OCI-M2 (cell line): ENCODE measurements around the gene CLDN1.

Source experiments
- DNase-seq: peaks from one replicate; lab custom pipeline; 2025; ENCODE audit not compliant: unreplicated experiment; lab: John Stamatoyannopoulos, UW

The CLDN1 gene

GRCh38 chr3:190336516-190337189 lies 14.4 kb upstream of the CLDN1 start:
- DNase-seq, result no peak

GRCh38 chr3:190333961-190334360 lies 11.7 kb upstream of the CLDN1 start:
- DNase-seq, result no peak

- DNase-seq, result no peak
Observed at GRCh38 chr3:190330936-190331734, 8.9 kb upstream of the CLDN1 start.

GRCh38 chr3:190326930-190327329 lies 4.7 kb upstream of the CLDN1 start:
- DNase-seq, result no peak

GRCh38 chr3:190326361-190326760 lies 4.1 kb upstream of the CLDN1 start:
- DNase-seq, result no peak

- no peak for DNase-seq
Observed at GRCh38 chr3:190325923-190326322, 3.7 kb upstream of the CLDN1 start.

GRCh38 chr3:190323246-190323626 lies 990 bp upstream of the CLDN1 start:
- no peak for DNase-seq

GRCh38 chr3:190322604-190323245 lies 479 bp upstream of the CLDN1 start:
- no peak for DNase-seq

GRCh38 chr3:190320594-190321362 lies 1.5 kb downstream of the CLDN1 start:
- DNase-seq, result no peak

- DNase-seq, result no peak
Observed at GRCh38 chr3:190319660-190320059, 2.6 kb downstream of the CLDN1 start.

GRCh38 chr3:190318666-190319065 lies 3.6 kb downstream of the CLDN1 start:
- no peak for DNase-seq

- DNase-seq, result no peak
Observed at GRCh38 chr3:190314741-190315140, 7.5 kb downstream of the CLDN1 start.

GRCh38 chr3:190309414-190309813 lies 12.8 kb downstream of the CLDN1 start:
- DNase-seq, result no peak

- no peak for DNase-seq
Observed at GRCh38 chr3:190308154-190308553, 14.1 kb downstream of the CLDN1 start.

- DNase-seq, result no peak
Observed at GRCh38 chr3:190307164-190307545, 15.1 kb downstream of the CLDN1 start.

- no peak for DNase-seq
Observed at GRCh38 chr3:190306513-190307163, 15.6 kb downstream of the CLDN1 start.

- no peak for DNase-seq
Observed at GRCh38 chr3:190306026-190306425, 16.2 kb downstream of the CLDN1 start.

- DNase-seq, result no peak
Observed at GRCh38 chr3:190305406-190305805, 16.8 kb downstream of the CLDN1 start.

GRCh38 chr3:190303884-190304283 lies 18.4 kb downstream of the CLDN1 start:
- no peak for DNase-seq

GRCh38 chr3:190302212-190302867 lies 19.9 kb downstream of the CLDN1 start:
- DNase-seq, result no peak
